ENCODE results near the gene PAPPA. TPM values are rescaled to one million over a fixed set of nuclear protein-coding genes. Genes with fewer than 3 reads are reported as not detected.

PAPPA gene
- polyA plus RNA-seq, 2 donors: 0.98 to 1.1 TPM

GRCh38 chr9:116212986-116213692 is 59.5 kb downstream of the PAPPA start:
- no peak overlapping the region for H3K4me3 ChIP-seq (ENCODE audit: low read depth in 1 of 2, low read length in 2 of 2)
- H3K27me3 ChIP-seq (ENCODE audit: control insufficient read depth in 1 of 2, insufficient read depth in 2 of 2, low read length in 2 of 2): no peaks in the 10 kb centered on the region
- no peak overlapping the region for H3K27ac ChIP-seq (ENCODE audit: low read depth in 2 of 2, low read length in 1 of 2)
- no peaks in the 10 kb centered on the region for H3K36me3 ChIP-seq (ENCODE audit: control insufficient read depth in 2 of 2, insufficient read depth in 2 of 2, low read length in 1 of 2)
- H3K9me3 ChIP-seq (ENCODE audit: control insufficient read depth in 2 of 2, insufficient read depth in 1 of 2, low read depth in 1 of 2, low read length in 1 of 2): no peaks in the 10 kb centered on the region
- 55 to 77% methylated on average over 2 of the region's 2 CpGs for WGBS, 2 donors
- H3K4me1 ChIP-seq (ENCODE audit: control insufficient read depth in 2 of 2, insufficient read depth in 2 of 2, low read length in 1 of 2): no peaks in the 10 kb centered on the region

- 45 to 58% methylated on average over 3 of the region's 3 CpGs for WGBS, 2 donors
Observed at GRCh38 chr9:116213693-116214047, 60.1 kb downstream of the PAPPA start.

GRCh38 chr9:116218399-116218798 is 64.8 kb downstream of the PAPPA start:
- H3K36me3 ChIP-seq (ENCODE audit: control insufficient read depth in 2 of 2, insufficient read depth in 2 of 2, low read length in 1 of 2): no peaks in the 10 kb centered on the region
- no peaks in the 10 kb centered on the region for H3K27me3 ChIP-seq (ENCODE audit: control insufficient read depth in 1 of 2, insufficient read depth in 2 of 2, low read length in 2 of 2)
- no peaks in the 10 kb centered on the region for H3K9me3 ChIP-seq (ENCODE audit: control insufficient read depth in 2 of 2, insufficient read depth in 1 of 2, low read depth in 1 of 2, low read length in 1 of 2)
- WGBS, 2 donors: 55 to 69% methylated on average over 1 of the region's 1 CpG
- H3K27ac ChIP-seq (ENCODE audit: low read depth in 2 of 2, low read length in 1 of 2): no peak overlapping the region
- H3K4me1 ChIP-seq (ENCODE audit: control insufficient read depth in 2 of 2, insufficient read depth in 2 of 2, low read length in 1 of 2): no peaks in the 10 kb centered on the region
- H3K4me3 ChIP-seq (ENCODE audit: low read depth in 1 of 2, low read length in 2 of 2): no peak overlapping the region

More at GRCh38 chr9:116213693-116214047, 60.1 kb downstream of the PAPPA start:
- no peaks in the 10 kb centered on the region for H3K4me1 ChIP-seq (ENCODE audit: control insufficient read depth in 2 of 2, insufficient read depth in 2 of 2, low read length in 1 of 2)
- no peaks in the 10 kb centered on the region for H3K27me3 ChIP-seq (ENCODE audit: control insufficient read depth in 1 of 2, insufficient read depth in 2 of 2, low read length in 2 of 2)
- H3K36me3 ChIP-seq (ENCODE audit: control insufficient read depth in 2 of 2, insufficient read depth in 2 of 2, low read length in 1 of 2): no peaks in the 10 kb centered on the region
- no peaks in the 10 kb centered on the region for H3K9me3 ChIP-seq (ENCODE audit: control insufficient read depth in 2 of 2, insufficient read depth in 1 of 2, low read depth in 1 of 2, low read length in 1 of 2)
- H3K4me3 ChIP-seq (ENCODE audit: low read depth in 1 of 2, low read length in 2 of 2): no peak overlapping the region
- H3K27ac ChIP-seq (ENCODE audit: low read depth in 2 of 2, low read length in 1 of 2): no peak overlapping the region

- Histone ChIP-seq H3K27ac (ENCODE audit: low read depth in 2 of 2, low read length in 1 of 2) (no peak overlapping the region), H3K27me3 (ENCODE audit: control insufficient read depth in 1 of 2, insufficient read depth in 2 of 2, low read length in 2 of 2) (no peaks in the 10 kb centered on the region), H3K36me3 (ENCODE audit: control insufficient read depth in 2 of 2, insufficient read depth in 2 of 2, low read length in 1 of 2) (no peaks in the 10 kb centered on the region), H3K4me3 (ENCODE audit: low read depth in 1 of 2, low read length in 2 of 2) (no peak overlapping the region), H3K9me3 (ENCODE audit: control insufficient read depth in 2 of 2, insufficient read depth in 1 of 2, low read depth in 1 of 2, low read length in 1 of 2) (no peaks in the 10 kb centered on the region), H3K4me1 (ENCODE audit: control insufficient read depth in 2 of 2, insufficient read depth in 2 of 2, low read length in 1 of 2) (no peaks in the 10 kb centered on the region)
- WGBS, 2 donors: 80 to 82% methylated on average over 11 of the region's 11 CpGs
Observed at GRCh38 chr9:116219686-116220085, 66.1 kb downstream of the PAPPA start.

- H3K4me3 ChIP-seq (ENCODE audit: low read depth in 1 of 2, low read length in 2 of 2): no peak overlapping the region
- WGBS, 2 donors: 61 to 65% methylated on average over 3 of the region's 3 CpGs
Observed at GRCh38 chr9:116223926-116224325, 70.3 kb downstream of the PAPPA start.

GRCh38 chr9:116230051-116230632 is 76.6 kb downstream of the PAPPA start:
- no peaks in the 10 kb centered on the region for H3K4me1 ChIP-seq (ENCODE audit: control insufficient read depth in 2 of 2, insufficient read depth in 2 of 2, low read length in 1 of 2)
- peaks cover 0 to 2% of the 10 kb centered on the region in 2 donors for H3K36me3 ChIP-seq (ENCODE audit: control insufficient read depth in 2 of 2, insufficient read depth in 2 of 2, low read length in 1 of 2)
- no peaks in the 10 kb centered on the region for H3K9me3 ChIP-seq (ENCODE audit: control insufficient read depth in 2 of 2, insufficient read depth in 1 of 2, low read depth in 1 of 2, low read length in 1 of 2)
- WGBS, 2 donors: 51 to 67% methylated on average over 1 of the region's 1 CpG
- no peak overlapping the region for H3K4me3 ChIP-seq (ENCODE audit: low read depth in 1 of 2, low read length in 2 of 2)
- H3K27ac ChIP-seq (ENCODE audit: low read depth in 2 of 2, low read length in 1 of 2): no peak overlapping the region
- H3K27me3 ChIP-seq (ENCODE audit: control insufficient read depth in 1 of 2, insufficient read depth in 2 of 2, low read length in 2 of 2): no peaks in the 10 kb centered on the region

More at GRCh38 chr9:116223926-116224325, 70.3 kb downstream of the PAPPA start:
- H3K27ac ChIP-seq (ENCODE audit: low read depth in 2 of 2, low read length in 1 of 2): no peak overlapping the region
- H3K36me3 ChIP-seq (ENCODE audit: control insufficient read depth in 2 of 2, insufficient read depth in 2 of 2, low read length in 1 of 2): peaks cover 0 to 2% of the 10 kb centered on the region in 2 donors
- no peaks in the 10 kb centered on the region for H3K27me3 ChIP-seq (ENCODE audit: control insufficient read depth in 1 of 2, insufficient read depth in 2 of 2, low read length in 2 of 2)
- no peaks in the 10 kb centered on the region for H3K4me1 ChIP-seq (ENCODE audit: control insufficient read depth in 2 of 2, insufficient read depth in 2 of 2, low read length in 1 of 2)
- no peaks in the 10 kb centered on the region for H3K9me3 ChIP-seq (ENCODE audit: control insufficient read depth in 2 of 2, insufficient read depth in 1 of 2, low read depth in 1 of 2, low read length in 1 of 2)

- H3K4me3 ChIP-seq (ENCODE audit: low read depth in 1 of 2, low read length in 2 of 2): no peak overlapping the region
- H3K9me3 ChIP-seq (ENCODE audit: control insufficient read depth in 2 of 2, insufficient read depth in 1 of 2, low read depth in 1 of 2, low read length in 1 of 2): no peaks in the 10 kb centered on the region
- H3K36me3 ChIP-seq (ENCODE audit: control insufficient read depth in 2 of 2, insufficient read depth in 2 of 2, low read length in 1 of 2): no peaks in the 10 kb centered on the region
- no peak overlapping the region for H3K27ac ChIP-seq (ENCODE audit: low read depth in 2 of 2, low read length in 1 of 2)
- WGBS, 2 donors: 51 to 65% methylated on average over 5 of the region's 5 CpGs
- H3K4me1 ChIP-seq (ENCODE audit: control insufficient read depth in 2 of 2, insufficient read depth in 2 of 2, low read length in 1 of 2): no peaks in the 10 kb centered on the region
- no peaks in the 10 kb centered on the region for H3K27me3 ChIP-seq (ENCODE audit: control insufficient read depth in 1 of 2, insufficient read depth in 2 of 2, low read length in 2 of 2)
Observed at GRCh38 chr9:116232424-116233159, 79.0 kb downstream of the PAPPA start.

GRCh38 chr9:116233160-116233530 is 79.6 kb downstream of the PAPPA start:
- Histone ChIP-seq H3K9me3 (ENCODE audit: control insufficient read depth in 2 of 2, insufficient read depth in 1 of 2, low read depth in 1 of 2, low read length in 1 of 2) (no peaks in the 10 kb centered on the region), H3K27ac (ENCODE audit: low read depth in 2 of 2, low read length in 1 of 2) (no peak overlapping the region), H3K36me3 (ENCODE audit: control insufficient read depth in 2 of 2, insufficient read depth in 2 of 2, low read length in 1 of 2) (no peaks in the 10 kb centered on the region), H3K4me3 (ENCODE audit: low read depth in 1 of 2, low read length in 2 of 2) (no peak overlapping the region), H3K27me3 (ENCODE audit: control insufficient read depth in 1 of 2, insufficient read depth in 2 of 2, low read length in 2 of 2) (no peaks in the 10 kb centered on the region), H3K4me1 (ENCODE audit: control insufficient read depth in 2 of 2, insufficient read depth in 2 of 2, low read length in 1 of 2) (no peaks in the 10 kb centered on the region)
- 88 to 92% methylated on average over 3 of the region's 3 CpGs for WGBS, 2 donors

- H3K4me3 ChIP-seq (ENCODE audit: low read depth in 1 of 2, low read length in 2 of 2): no peak overlapping the region
- H3K27me3 ChIP-seq (ENCODE audit: control insufficient read depth in 1 of 2, insufficient read depth in 2 of 2, low read length in 2 of 2): no peaks in the 10 kb centered on the region
- no peaks in the 10 kb centered on the region for H3K9me3 ChIP-seq (ENCODE audit: control insufficient read depth in 2 of 2, insufficient read depth in 1 of 2, low read depth in 1 of 2, low read length in 1 of 2)
- H3K27ac ChIP-seq (ENCODE audit: low read depth in 2 of 2, low read length in 1 of 2): no peak overlapping the region
- 47 to 70% methylated on average over 4 of the region's 4 CpGs for WGBS, 2 donors
- H3K36me3 ChIP-seq (ENCODE audit: control insufficient read depth in 2 of 2, insufficient read depth in 2 of 2, low read length in 1 of 2): no peaks in the 10 kb centered on the region
- H3K4me1 ChIP-seq (ENCODE audit: control insufficient read depth in 2 of 2, insufficient read depth in 2 of 2, low read length in 1 of 2): no peaks in the 10 kb centered on the region
Observed at GRCh38 chr9:116234081-116234480, 80.5 kb downstream of the PAPPA start.

Data from esophagus (tissue), 2 donors.